22Rv1 (cell line): ENCODE data around the gene GCN1.

Source experiments
- CTCF ChIP-seq: fragments of 450-650 bp; IDR thresholded peaks from 2 replicates; pipeline ENCODE4 v1.5.1; 2017; ENCODE audit warnings: mild to moderate bottlenecking
- ZFX ChIP-seq: fragments of 450-650 bp; IDR thresholded peaks from 2 replicates; pipeline ENCODE4 v1.6.1; 2017; ENCODE audit warnings: antibody characterized with exemption, borderline replicate concordance

GRCh38 chr12:120230326-120230973, 35.9 kb upstream of the GCN1 start:
- no peak for TF ChIP-seq CTCF
- TF ChIP-seq ZFX = no peak
